HG02885 (cell line): ENCODE data around the gene NDST3.

Experiments used
- ATAC-seq: cut with Tn5 transposase; IDR thresholded peaks from one replicate; pipeline ENCODE4 v1.9.1; 2021; ENCODE audit warnings: mild to moderate bottlenecking; ENCODE audit not compliant: unreplicated experiment, poor library complexity

Gene NDST3

DNA sequence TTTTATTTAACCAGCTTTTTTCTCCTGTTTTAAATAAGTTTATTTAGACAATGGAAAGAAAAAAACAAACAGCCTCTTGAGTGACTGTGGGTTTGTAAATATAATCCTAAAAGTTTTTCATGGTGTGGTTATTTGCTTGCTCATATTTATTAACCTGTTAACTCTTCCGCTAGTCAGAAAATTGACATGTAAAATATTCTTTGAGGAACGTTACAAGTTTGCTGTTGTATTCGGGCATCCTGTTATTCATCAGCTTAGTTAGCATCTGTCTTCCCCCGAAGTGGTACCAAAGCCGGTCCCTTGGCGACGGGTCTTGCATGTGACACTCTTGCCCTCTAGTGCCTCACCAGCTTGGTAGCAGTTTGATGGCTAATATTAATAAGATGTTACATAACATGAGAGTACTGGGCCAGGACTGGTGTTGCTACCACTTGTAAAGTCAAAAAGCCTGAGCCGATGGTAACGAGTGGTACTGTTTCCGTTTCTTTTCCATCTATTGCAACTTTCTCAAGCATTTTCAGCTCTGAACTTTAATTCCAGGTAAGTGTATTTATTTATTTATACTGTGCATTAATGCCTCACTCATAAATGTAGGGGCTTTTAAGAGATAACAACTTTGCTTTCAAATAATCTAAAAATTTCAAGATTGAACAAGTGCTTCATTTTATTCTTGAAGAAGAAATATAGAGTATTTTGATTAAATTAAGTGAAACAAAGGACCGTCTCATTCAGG lies at the start of gene NDST3:
TSS of gene NDST3 (plus strand) at position 434 of the 733 bp plus-strand sequence. CDS start 19,425 bp downstream, outside the sequence.
- ATAC-seq, result peak; percentile 65

DNA sequence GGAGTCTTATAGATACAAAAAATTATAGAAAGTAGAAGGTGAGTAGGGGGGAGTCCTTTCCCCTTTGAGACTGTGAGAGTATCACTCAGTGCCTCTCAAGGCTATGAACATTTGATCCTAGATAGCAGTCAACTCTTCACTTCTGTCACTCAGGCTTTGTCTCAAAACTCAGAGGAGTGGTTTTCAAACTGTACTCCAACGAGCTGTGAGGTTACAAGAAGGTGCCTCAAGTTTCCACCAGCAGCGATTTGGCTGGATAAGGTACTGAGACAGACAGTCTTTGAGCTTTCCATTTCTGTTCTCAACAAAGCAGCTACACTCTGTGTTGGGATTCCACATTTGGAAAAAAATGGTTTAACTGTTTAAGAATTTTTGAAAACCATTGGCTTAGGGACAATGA lies 48.0 kb upstream of the NDST3 start:
- ATAC-seq, result no peak

DNA sequence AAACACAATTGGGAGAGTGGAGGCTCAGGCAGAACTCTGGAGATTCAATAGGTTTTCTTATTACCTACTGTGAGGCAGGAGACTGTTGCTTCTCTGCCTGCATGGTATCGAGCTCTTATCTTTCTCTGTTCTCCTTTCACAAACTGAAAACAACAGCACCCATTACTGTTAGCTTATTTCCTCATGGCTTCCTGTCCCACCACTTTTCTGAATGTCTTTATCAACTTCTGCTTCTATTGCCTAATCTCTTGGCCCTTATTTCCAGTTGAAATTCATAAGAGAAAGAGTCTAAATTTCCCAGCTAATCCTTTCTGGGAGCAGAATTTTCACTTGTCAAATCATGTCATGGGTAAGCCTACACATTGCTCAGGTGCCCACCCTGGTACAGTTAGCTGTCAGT lies 46.8 kb upstream of the NDST3 start:
- no peak for ATAC-seq

DNA sequence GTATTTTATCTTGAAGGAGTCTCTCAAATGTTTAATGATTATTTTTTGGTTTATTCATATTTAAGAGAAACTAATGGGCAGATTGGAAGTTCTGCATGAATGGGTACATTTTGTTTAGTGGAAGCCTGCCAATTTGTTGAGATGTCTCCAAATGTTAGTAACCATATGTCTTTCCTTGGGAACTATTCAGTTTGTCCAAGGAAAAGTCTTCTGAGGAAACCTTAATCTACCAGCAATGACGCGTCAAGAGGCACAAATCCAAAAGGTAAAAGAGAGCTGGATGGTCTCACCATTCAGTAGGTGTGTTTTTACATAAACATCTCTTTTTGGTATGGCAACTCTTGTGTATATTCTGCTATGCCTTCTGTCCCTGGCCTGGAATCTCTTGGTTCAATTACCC lies 37.4 kb upstream of the NDST3 start:
- no peak for ATAC-seq

DNA sequence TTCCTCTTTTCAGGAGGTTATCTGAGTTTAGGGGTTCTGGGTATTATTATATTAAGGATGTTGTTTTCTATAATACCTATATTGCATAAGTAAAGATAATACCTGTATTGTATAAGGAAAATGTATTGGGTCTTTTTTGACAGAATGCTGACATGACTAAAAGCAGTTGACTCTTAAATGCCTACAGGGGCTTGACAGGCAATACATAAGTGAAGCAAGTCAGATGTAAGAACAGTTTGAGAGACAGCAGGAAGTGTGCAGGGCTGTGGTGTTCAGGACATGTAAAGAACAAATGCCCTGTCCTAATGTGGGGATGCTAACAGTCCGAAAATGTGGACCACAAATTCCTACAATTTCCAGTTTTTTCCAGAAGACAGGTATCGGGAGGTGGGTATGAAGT lies 30.2 kb upstream of the NDST3 start:
- ATAC-seq, result no peak

DNA sequence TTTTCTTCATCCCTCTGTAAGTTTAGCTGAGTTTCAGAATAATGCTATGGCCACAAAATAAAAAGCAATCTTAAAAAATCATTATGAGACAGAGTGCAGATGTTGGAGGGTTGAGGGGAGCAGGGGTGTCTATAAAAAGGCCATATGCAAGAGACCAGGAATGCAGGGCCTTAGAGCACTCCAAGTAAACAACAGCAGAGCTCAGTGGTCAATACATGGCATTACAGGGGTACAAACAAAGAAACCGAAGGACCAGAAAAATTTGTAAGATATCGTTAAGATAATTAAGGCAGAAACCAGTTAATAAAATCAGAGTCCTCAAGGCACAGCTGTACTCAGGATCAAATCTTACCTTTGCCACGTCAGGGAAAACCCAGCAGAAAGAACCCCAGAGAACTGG lies 28.4 kb upstream of the NDST3 start:
- no peak for ATAC-seq

DNA sequence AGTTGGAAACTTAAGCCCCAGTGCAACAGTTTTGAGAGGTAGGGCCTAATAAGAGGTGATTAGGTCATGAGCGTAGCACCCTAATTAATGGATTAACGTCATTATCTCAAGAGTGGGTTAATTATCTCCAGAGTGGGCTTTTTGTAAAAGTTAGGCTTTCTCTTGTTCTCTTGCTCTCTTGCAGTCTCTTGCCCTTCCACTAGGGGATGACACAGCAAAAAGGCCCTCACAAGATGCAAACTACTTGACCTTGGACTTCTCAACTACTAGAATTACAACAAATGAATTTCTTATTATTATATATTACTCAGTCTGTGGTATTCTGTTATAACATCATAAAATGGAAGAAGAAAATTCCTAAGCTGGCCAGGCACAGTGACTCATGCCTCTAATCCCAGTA lies 22.1 kb upstream of the NDST3 start:
- ATAC-seq, result no peak

DNA sequence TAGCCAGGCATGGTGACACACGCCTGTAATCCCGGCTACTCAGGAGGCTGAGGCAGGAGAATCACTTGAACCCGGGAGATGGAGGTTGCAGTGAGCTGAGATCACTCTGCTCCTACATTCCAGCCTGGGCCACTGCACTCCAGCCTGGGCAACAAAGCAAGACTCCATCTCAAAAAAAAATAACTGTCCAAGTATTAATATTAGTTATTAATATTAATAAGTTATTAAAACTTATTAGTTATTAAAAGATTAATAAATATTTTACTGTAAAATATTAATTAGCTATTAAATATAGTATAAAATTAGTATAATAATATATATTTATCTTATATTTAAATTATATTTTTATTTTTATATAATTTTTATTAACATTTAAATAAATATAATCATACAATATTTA lies 19.5 kb upstream of the NDST3 start:
- ATAC-seq, result no peak

DNA sequence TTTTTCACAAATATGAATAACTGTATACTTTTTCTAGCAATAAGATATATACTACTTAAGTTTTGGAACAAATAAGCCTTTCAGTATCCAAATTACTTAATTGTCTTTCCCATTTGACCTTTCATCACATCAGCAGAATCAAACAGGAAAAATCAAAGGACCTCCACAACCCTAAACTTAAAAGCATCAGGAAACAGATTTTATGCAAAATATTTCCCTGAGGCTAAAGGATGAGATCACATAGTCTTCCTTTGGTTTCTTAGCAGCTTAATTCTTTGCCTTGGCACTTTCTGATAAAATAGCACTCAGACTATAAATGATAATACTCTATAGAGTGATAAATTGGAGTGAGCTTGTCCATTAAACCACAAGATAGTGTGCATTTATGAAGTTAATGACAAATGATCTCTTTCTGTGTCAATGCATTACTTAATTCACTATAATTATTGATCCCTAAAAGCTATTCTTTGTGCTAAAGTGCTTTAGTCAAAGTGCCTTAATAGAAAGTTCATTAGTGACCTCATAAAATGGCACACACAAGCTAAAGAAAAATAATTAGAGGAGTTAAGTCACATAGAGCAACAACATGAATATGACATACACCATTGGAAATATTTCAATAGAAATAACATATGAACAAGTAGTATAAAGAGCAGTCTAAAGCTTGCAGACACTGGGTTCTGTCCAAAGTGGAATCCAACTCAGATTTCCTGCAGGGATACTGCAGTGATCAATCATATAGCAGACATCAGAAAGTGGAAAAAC lies 15.7 kb upstream of the NDST3 start:
- ATAC-seq, result no peak

DNA sequence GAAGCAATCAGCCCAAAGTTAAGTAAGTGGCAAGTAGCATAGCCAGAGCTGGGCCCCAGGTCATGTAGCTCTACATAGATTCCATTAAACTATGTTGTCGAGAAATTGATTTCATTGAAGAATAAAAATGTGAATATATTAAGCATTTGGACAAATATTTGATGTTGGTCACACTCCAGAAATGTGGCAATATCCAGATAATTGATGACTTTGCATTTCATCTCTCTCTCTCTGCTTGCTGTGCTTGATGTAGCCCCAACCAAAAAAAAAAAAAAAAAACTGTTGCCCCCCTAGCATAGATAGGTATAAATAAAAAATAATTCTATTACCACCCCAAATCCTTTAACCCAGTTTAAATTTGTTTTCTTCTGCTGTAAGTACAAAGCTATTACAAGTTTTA lies 7.5 kb upstream of the NDST3 start:
- no peak for ATAC-seq

DNA sequence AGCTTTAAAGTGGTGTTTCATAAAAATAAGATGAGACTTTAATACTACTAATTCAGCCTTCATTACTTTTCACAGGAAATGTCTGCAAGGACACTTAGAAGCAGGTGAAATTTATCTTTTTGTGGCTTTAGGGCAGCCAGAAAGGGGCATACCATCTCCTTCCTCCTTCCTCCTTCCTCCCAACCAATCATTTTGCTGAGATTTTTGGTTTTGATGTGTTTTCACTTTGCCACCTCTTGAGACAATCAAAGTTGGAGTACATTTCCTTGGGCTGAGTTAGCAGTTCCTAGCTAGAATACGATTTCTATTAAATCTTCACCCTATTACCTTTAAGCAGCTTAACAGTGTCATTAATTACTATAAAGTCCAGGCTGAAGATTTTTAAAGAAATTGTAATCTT lies 5.1 kb upstream of the NDST3 start:
- ATAC-seq, result no peak

DNA sequence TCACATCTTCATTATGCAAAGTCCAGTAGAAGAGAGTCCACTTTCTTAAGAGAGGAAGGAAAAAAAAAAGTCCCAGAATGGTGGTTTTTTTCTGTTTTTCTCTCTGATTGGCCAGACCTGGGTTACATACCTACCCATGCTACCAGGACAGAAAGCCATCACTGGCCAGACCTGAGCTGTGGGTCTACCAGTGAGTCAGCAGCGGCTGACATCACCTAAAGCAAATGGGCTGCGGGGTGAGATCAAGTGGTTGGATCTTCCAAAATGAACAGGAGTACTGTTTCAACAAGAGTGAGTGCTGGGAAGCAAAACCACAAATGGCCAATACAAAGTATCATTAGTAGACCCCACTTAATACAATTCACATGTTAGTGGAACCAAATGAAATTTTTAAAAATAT lies 1.6 kb upstream of the NDST3 start:
- no peak for ATAC-seq

DNA sequence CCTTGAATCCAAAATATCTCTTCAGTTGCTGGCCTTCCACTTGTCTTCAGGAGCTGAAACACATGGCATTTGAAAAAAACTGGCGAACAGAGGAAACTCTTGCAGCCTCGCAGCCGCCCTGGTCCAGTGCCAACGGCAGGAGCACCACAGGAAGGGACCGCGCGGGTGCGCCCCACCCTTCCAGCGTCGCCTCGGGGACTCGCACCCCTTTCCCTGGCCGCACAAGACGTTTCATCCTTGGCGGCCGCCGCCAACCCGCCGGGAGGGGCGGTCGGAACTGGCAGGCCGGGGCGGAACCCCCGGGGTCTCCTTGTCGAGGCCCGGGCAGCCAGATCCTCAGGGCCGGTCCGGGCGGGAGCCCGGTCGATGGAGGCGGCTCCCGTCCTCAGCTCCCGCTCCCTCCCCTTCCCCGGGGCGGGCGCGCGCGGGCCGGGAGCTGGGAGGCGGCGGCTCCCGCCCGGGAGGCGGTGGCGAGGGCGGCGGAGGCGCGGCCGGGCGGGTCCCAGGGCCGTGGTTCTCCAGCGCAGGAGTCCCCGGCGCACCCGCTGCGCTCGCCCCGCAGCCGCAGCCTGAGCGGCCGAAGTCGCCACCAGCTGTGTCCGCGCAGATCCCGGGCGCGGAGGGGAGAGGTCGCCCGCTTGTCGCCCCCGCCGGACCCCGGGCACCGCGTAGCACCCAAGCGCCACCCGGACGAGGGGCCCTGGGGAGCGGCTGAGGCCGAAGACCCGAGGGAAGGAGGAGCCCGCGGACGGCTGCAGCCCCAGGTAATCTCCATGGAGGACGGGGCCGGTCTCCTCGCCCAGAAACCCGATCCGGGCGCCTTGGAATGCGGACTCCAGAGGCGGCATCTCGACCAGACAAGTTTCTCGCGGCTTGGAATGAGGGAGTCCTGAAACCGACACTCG lies 886 bp upstream of the NDST3 start:
- peak; percentile 35 for ATAC-seq

DNA sequence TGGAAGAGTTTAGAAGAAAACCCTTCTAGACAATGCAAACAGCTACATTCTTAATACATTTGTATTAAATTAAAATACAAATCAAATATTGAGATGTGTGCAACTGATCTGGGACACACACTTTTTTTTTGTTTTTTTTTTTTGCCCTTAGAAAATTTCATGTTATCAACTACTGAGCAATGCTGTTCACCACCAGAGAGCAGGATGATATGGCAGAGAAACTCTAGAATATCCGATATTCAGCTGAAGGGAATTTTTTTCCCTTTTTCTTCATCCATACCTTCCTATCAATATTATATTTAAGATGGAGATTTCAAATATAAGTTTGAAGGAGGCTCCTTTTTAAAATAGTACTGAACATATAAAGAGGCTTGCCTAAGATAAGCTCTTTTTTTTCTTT lies 1.0 kb downstream of the NDST3 start:
- ATAC-seq, result no peak

DNA sequence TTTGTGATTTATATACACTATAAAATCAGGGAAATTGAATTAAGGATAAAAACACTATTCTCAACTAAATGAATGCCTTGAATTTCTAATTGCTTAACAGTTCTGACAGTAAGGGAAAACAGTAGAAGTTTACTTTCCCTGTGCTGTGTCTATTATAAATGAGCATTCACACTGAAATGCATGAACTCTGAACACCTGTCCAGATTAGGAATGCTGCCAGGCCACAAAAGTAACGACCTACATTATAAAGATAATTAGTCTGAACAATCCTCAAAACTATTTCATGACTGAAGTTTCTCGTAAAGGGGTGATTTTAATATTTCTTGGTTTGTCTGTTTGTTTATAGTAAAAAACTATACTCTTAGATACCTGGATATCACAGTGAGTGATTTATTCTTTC lies 2.0 kb downstream of the NDST3 start:
- ATAC-seq, result no peak

DNA sequence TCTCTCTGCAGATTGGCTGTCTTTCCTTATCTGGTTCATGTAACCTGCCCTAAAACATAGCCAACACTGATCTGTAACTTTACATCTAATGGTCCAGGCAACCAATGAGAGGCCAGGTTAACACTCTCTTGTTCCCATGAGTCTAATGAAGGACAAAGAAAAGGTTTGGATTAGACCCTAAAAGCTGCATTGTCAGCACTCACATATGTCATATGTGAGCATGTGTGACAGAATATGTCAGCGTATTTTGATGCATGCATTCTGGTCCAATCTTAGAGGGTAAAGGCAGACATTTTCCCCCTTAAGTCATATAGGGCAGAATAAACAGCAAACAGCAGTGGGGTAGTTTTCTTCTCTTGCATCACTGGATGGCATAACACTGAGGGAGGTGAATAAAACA lies 3.7 kb downstream of the NDST3 start:
- ATAC-seq, result no peak

DNA sequence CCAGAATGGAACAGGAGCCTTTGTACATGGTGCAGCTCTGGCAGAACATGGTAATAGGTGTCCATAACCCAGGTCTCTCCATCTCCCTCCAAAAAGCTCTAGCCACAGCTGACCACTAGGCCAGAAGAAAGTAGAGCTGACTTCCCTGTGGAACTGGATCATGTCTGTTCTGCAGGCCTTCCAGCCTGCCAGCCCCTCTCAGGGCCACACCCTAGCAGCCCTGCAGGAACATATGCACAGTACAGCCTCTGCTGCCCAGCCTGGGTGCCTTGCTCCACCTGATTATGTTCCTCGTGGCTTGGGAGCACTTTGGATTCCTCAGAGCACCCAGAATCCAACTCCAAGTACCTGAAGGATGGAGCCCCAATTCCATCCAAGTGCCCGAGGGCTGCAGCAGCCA lies 12.0 kb downstream of the NDST3 start:
- ATAC-seq, result no peak

DNA sequence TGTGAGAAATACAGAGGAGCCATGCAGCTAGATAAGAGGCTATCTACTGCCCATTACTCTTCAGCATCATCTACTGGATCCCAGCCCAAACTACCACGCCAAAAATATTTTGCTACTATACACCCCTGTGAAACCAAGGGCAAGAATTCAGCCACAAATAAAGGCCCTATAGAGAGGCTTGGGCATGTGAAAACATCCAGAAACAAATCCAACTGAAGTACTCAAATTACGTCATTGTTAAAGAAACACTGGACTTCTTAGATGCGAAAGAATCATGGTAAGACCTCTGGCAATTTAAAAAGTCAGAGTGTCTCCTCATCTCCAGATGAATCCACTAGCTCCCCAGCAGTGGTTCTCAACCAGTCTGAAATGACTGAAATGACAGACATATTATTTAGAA lies 12.8 kb downstream of the NDST3 start:
- no peak for ATAC-seq

DNA sequence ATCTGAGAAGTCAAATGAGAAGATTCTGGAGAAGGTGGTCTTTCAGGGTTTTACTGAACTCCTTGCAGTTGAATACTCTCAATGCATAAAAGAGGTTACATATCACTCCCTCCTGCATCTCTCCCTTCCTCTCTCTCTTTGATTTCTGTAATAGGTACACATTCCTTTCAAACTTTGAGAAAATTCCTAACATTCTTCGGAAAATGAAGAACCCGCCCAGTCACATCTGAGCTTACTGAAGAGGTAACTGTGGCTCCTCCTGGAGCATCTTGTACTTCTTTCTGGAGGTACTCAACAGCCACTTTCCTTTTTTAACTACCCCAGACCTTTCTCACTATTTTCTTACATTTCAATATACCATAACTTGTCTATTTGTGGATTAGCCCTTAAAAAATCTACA lies 24.7 kb downstream of the NDST3 start:
- no peak for ATAC-seq

DNA sequence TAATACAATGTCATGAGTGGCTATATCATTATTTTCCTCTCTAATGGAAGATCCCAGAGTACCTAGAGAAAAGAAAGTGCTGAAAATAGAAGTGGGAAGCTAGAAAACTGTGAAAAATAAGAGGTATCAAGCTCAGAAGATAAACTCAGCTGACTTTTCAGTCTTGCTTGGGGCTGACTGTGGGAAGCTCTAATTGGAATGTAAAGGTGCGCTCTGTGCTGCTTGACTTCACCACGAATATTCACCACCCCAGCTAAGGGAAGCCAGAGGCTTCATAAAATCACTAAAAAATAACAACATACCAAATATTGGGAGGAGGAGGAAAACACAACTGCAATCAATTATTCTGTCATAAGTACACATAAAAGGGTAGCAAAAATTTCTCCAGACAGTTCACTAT lies 25.1 kb downstream of the NDST3 start:
- no peak for ATAC-seq
